Gastrocnemius medialis (tissue), 4 donors: ENCODE results near the gene FAM13A. TPM values are rescaled to one million over a fixed set of nuclear protein-coding genes. Genes with fewer than 3 reads are reported as not detected.

Experiments used
- ATAC-seq, 2 donors: fragments of 150-250 bp; one replicate each; pipeline ENCODE4 v1.9.1; 2016
- DNase-seq, 2 donors: peaks; one replicate each; pipeline ENCODE4 v3.0.0-alpha.2; 2019
- H3K27ac ChIP-seq, 4 donors: fragments of 200-600 bp; sonication (generic); 1 replicate in 1 of 4; 2 replicates in 3 of 4; pipeline ENCODE4 v1.5.1; 2016 to 2018; ENCODE audit warnings: mild to moderate bottlenecking in 2 of 4, moderate library complexity in 1 of 4
- H3K27me3 ChIP-seq, 3 donors: fragments of 200-600 bp; sonication (generic) in 2 of 3; 1 replicate in 1 of 3; 2 replicates in 2 of 3; pipeline versions ENCODE4 v1.5.1 to v1.6.0; 2016 to 2019; ENCODE audit warnings: mild to moderate bottlenecking in 1 of 3, moderate library complexity in 1 of 3
- H3K36me3 ChIP-seq, 2 donors: fragments of 200-600 bp; sonication (generic) in 1 of 2; one replicate each; pipeline ENCODE4 v1.5.1; 2017 to 2018
- H3K4me1 ChIP-seq, 2 donors: fragments of 200-600 bp; sonication (generic) in 1 of 2; one replicate each; pipeline ENCODE4 v1.5.1; 2016 to 2017; ENCODE audit warnings: mild to moderate bottlenecking in 2 of 2
- H3K4me3 ChIP-seq, 4 donors: fragments of 200-600 bp; sonication (generic) in 3 of 4; 1 replicate in 1 of 4; 2 replicates in 3 of 4; pipeline ENCODE4 v1.5.1; 2016 to 2019; ENCODE audit warnings: mild to moderate bottlenecking in 2 of 4
- H3K9me3 ChIP-seq, 3 donors: fragments of 200-600 bp; sonication (generic) in 2 of 3; 1 replicate in 1 of 3; 2 replicates in 2 of 3; pipeline ENCODE4 v1.5.1; 2016 to 2019
- POLR2A ChIP-seq, 2 donors: fragments of 450-650 bp; IDR thresholded peaks; one replicate each; pipeline ENCODE4 v1.6.1; 2017; ENCODE audit warnings: antibody characterized with exemption in 2 of 2, mild to moderate bottlenecking in 2 of 2, moderate library complexity in 2 of 2
- in situ Hi-C, 4 donors: fragments of 200-750 bp; cut with MboI; loops; one replicate each; pipeline versions ENCODE4 v1.15.0 to v1.8.0; 2017; ENCODE audit warnings: low sequenced_read_pairs in 4 of 4
- intact Hi-C: fragments of 100-400 bp; cut with DNase I; formaldehyde crosslinking; loops from one replicate; pipeline ENCODE4 v1.15.1; 2023; ENCODE audit warnings: low total_unique reads
- total RNA-seq, 4 donors: library from RNA; depleted of rRNA; stranded (reverse); fragments of >200 nt; gene quantifications; one replicate each; pipeline versions ENCODE4 v1.1.0 to v1.2.3, GENCODE V29; 2016
- TF ChIP-seq, protein P1 (sequence below), 5 experiments: fragments of 450-650 bp in 3 of 5; fragments of 200-600 bp in 2 of 5; sonication (generic) in 2 of 5; IDR thresholded peaks in 4 of 5; conservative IDR thresholded peaks in 1 of 5; 1 replicate in 4 of 5; 2 replicates in 1 of 5; pipeline ENCODE4 v1.5.1; 2016 to 2019; ENCODE audit warnings: antibody characterized with exemption in 5 of 5, mild to moderate bottlenecking in 3 of 5, moderate library complexity in 3 of 5

The FAM13A gene
- total RNA-seq, 4 donors from 2014 or later = 6.7 to 14.1 (median 11.4) TPM

- H3K4me1 ChIP-seq = no peaks in the 10 kb centered on the region
- ATAC-seq (no peak), DNase-seq (no peak)
- no peak overlapping the region for H3K4me3 ChIP-seq
- no peak for TF ChIP-seq POLR2A (IDR thresholded peaks at IDR 0.05)
- TF ChIP-seq, protein P1, sequence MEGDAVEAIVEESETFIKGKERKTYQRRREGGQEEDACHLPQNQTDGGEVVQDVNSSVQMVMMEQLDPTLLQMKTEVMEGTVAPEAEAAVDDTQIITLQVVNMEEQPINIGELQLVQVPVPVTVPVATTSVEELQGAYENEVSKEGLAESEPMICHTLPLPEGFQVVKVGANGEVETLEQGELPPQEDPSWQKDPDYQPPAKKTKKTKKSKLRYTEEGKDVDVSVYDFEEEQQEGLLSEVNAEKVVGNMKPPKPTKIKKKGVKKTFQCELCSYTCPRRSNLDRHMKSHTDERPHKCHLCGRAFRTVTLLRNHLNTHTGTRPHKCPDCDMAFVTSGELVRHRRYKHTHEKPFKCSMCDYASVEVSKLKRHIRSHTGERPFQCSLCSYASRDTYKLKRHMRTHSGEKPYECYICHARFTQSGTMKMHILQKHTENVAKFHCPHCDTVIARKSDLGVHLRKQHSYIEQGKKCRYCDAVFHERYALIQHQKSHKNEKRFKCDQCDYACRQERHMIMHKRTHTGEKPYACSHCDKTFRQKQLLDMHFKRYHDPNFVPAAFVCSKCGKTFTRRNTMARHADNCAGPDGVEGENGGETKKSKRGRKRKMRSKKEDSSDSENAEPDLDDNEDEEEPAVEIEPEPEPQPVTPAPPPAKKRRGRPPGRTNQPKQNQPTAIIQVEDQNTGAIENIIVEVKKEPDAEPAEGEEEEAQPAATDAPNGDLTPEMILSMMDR (IDR thresholded peaks at IDR 0.05 in 4 of 5, conservative IDR thresholded peaks at IDR 0.05 in 1 of 5) = no peak
- H3K27me3 ChIP-seq = no peaks in the 10 kb centered on the region
- intact Hi-C loops = no loop called here
- H3K36me3 ChIP-seq = peaks cover 0 to 8% of the 10 kb centered on the region in 2 donors
- in situ Hi-C loops = no loop called here
- H3K9me3 ChIP-seq = no peaks in the 10 kb centered on the region
- no peak overlapping the region for H3K27ac ChIP-seq
Observed at GRCh38 chr4:88775026-88775425, 282.0 kb downstream of the FAM13A start.

DNA sequence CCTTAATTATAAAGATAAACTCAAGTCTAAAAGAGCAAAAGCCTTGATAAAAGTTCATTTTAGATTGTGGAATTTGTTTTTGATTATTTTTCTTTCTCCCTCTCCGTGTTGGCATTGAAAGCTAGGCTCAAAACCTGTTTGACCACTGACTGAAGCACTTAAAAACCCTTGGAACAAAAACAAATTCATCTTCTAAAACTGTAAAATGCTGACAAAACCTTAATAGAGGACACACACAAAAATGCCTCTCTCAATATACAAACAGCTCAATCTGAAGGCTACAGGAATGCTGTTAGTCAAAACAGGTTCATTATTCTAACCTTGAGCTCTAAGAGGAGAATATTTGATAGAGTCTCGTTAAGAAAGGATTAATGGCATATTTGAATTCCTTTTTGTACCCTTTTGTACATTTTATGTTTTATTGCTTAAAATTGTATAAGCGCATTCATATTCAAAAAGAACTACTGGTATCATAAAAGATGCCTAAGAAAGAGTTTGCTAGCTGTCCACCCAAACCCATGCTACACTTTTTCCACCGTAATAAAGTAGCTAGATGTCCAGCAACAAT, 285.0 kb downstream of the FAM13A start:
- intact Hi-C loops (no loop called here), in situ Hi-C loops (no loop called here)
- no peaks in the 10 kb centered on the region for H3K9me3 ChIP-seq
- ATAC-seq (no peak), DNase-seq (no peak)
- no peak overlapping the region for H3K4me3 ChIP-seq
- TF ChIP-seq POLR2A (IDR thresholded peaks at IDR 0.05) = no peak
- TF ChIP-seq, protein P1 (IDR thresholded peaks at IDR 0.05 in 4 of 5, conservative IDR thresholded peaks at IDR 0.05 in 1 of 5) = no peak
- no peak overlapping the region for H3K27ac ChIP-seq
- no peaks in the 10 kb centered on the region for H3K27me3 ChIP-seq
- no peaks in the 10 kb centered on the region for H3K4me1 ChIP-seq
- no peaks in the 10 kb centered on the region for H3K36me3 ChIP-seq

GRCh38 chr4:88765729-88766128, 291.3 kb downstream of the FAM13A start:
- no peak for TF ChIP-seq POLR2A (IDR thresholded peaks at IDR 0.05)
- TF ChIP-seq, protein P1 (IDR thresholded peaks at IDR 0.05 in 4 of 5, conservative IDR thresholded peaks at IDR 0.05 in 1 of 5) = no peak
- Histone ChIP-seq H3K4me1 (peaks cover 12 to 16% of the 10 kb centered on the region in 2 donors), H3K36me3 (peaks cover 0 to 3% of the 10 kb centered on the region in 2 donors), H3K27me3 (no peaks in the 10 kb centered on the region), H3K27ac (peak overlapping the region; percentile 75 to 80 (median 75)), H3K9me3 (no peaks in the 10 kb centered on the region), H3K4me3 (no peak overlapping the region)
- peak; percentile 77 to 94 for DNase-seq
- intact Hi-C loops (loop anchor here (1.0 to 2.0 kb wide), 2 partner anchors 28 to 59 kb away; no protein-coding TSS in a partner anchor), in situ Hi-C loops (no loop called here)
- peak; percentile 100 for ATAC-seq

GRCh38 chr4:88763075-88763474, 293.9 kb downstream of the FAM13A start:
- intact Hi-C loops (no loop called here), in situ Hi-C loops (no loop called here)
- ATAC-seq = no peak
- no peak for TF ChIP-seq POLR2A (IDR thresholded peaks at IDR 0.05)
- TF ChIP-seq, protein P1 (IDR thresholded peaks at IDR 0.05 in 4 of 5, conservative IDR thresholded peaks at IDR 0.05 in 1 of 5) = no peak
- Histone ChIP-seq H3K36me3 (peaks cover 0 to 3% of the 10 kb centered on the region in 2 donors), H3K4me1 (peaks cover 25 to 27% of the 10 kb centered on the region in 2 donors), H3K27ac (no peak overlapping the region), H3K9me3 (no peaks in the 10 kb centered on the region), H3K27me3 (no peaks in the 10 kb centered on the region), H3K4me3 (no peak overlapping the region)
- DNase-seq = no peak
